Inferior parietal cortex (tissue), 1 donor: ENCODE results near the gene CENPVL2.
A peak's percentile ranks its signal among the peaks of the same experiment; 100 is the strongest.
"Not testable (repeated sequence)": the region's sequence is repeated elsewhere in the genome, so short reads cannot be mapped to it uniquely, and the experiment has no call there.

Experiments
- DNase-seq: peaks from one replicate; pipeline ENCODE4 v3.0.0-alpha.2; 2016; ENCODE audit errors: extremely low spot score

Gene CENPVL2

DNA sequence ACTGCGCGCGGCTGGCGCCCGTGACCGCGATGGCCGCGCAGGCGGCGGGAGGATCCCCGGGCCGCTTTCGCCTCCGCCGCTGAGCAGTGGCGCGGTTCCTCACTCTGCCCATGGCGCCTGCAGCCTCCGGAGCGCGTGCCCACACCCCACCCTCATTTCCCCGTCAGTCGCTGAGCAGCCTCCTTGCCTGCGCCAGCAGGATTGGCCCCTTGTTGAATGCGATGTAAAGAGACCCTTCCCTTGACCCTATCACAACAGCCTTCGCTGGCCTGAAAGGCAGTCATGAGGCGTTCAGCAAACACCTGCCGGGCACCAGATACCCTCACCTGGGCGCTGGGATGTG lies at the start of gene CENPVL2:
Gene CENPVL2, minus strand, starts transcription at position 112 of the 343 bp plus-strand sequence. Its CDS starts 0 bp downstream, at position 112.
- DNase-seq: not testable (repeated sequence)

DNA sequence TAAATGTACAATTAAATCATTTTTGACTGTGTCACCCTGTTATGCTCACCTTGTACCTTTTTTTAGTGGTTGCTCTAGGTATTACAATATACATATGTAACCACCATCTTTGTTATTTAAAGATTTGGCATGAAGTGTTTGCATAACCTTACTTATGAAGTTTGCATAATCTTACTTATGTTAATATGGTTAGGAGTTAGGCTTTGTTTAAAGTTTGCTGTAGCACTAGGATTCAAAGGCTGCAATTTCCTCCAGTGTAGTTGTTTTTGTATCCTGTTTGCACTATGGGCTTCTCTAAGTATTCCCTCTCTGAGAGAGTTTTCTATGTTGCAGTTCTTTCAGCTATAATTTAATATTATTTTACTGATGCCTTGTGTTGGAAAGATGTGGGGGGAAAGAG lies 45.6 kb upstream of the CENPVL2 start:
- no peak for DNase-seq

DNA sequence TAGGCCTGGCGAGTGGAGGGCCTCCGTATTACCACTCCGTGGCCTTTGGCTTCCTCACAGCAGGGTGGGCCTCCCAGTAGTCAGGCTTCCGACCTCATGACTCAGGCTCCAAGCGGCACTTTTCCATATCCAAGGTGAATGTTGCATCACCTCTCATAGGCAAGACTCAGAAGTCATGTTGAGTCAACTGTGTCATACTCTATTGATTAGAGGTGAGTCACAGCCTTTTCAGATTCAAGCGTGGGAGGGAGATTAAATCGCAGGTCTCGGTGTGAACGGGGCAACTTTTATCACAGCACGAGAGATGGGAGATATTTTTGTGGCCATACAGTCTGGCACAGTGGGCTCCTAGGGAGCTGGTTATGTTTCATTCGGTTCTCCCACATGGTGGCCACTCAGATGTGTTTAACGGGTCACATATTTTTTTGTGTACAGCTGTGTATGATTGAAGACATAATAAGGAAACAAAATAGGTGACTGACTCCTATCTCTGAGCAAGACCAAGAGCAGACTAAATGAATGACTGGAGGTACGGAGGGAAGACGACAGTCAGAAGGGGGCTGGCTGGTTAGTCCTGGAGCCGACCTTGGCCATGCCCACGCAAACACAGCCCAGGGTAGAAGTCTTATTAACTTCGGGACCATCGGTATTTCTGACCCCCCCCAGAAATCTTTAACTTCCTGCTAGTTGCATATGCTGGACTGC lies 30.5 kb upstream of the CENPVL2 start:
- not testable (repeated sequence) for DNase-seq

DNA sequence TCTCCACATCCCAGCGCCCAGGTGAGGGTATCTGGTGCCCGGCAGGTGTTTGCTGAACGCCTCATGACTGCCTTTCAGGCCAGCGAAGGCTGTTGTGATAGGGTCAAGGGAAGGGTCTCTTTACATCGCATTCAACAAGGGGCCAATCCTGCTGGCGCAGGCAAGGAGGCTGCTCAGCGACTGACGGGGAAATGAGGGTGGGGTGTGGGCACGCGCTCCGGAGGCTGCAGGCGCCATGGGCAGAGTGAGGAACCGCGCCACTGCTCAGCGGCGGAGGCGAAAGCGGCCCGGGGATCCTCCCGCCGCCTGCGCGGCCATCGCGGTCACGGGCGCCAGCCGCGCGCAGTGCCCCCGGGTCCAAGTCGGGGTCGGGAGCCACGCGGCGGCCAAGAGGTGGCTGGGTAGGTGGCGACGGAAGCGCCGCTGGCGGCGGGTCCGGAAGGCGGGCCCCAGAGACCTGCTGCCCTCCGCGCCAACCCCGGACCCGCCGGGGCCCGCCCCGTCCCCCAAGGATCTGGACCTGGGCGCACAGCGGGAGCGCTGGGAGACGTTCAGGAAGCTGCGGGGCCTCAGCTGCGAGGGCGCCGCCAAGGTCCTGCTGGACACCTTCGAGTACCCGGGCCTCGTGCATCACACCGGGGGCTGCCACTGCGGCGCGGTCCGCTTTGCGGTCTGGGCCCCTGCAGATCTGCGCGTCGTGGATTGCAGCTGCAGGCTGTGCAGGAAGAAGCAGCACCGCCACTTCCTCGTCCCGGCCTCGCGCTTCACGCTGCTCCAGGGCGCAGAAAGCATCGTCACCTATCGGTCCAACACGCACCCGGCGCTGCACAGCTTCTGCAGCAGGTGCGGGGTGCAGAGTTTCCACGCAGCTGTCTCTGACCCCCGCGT lies 27.9 kb upstream of the CENPVL2 start, which contains the start of gene CENPVL1:
Gene CENPVL1, plus strand, starts transcription at position 236 of the 888 bp plus-strand sequence. Its CDS starts 0 bp downstream, at position 236.
- not testable (repeated sequence) for DNase-seq

DNA sequence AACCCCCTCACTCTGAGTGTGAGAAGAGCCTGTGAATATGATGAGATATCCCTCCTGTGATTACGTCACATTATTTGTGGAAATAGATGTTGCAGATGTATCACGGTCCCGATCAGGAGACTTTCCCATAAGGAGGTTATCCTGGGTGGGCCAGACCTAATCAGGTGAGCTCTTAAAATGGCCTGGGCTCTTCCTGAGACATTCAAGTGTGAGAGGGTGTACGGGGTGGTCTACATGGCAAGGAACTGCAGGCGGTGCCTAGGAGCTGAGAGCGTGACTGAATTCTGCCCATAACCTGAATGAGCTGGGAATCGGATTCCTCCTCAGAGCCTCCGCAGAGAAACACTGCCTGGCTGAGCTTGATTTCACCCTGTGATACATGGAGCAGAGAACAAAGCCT lies 14.8 kb upstream of the CENPVL2 start:
- DNase-seq: no peak

DNA sequence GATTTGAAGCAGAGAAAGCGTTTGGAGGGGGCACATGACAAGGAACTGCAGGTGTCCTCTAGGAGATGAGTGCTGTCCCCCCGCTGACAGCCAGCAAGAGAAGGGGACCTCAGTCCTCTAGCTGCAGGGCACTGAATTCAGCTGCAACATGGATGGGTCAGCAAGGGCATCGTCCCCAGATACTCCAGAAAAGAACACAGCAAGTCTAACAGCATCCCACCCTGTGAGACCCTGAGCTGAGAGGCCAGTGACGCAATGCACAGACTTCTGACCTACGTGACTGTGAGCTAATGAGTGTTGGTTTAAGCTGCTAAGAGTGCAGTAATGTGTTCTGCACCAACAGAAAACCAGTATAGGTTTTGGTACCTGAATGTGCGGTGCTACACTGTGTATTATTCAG lies 11.6 kb upstream of the CENPVL2 start:
- no peak for DNase-seq

DNA sequence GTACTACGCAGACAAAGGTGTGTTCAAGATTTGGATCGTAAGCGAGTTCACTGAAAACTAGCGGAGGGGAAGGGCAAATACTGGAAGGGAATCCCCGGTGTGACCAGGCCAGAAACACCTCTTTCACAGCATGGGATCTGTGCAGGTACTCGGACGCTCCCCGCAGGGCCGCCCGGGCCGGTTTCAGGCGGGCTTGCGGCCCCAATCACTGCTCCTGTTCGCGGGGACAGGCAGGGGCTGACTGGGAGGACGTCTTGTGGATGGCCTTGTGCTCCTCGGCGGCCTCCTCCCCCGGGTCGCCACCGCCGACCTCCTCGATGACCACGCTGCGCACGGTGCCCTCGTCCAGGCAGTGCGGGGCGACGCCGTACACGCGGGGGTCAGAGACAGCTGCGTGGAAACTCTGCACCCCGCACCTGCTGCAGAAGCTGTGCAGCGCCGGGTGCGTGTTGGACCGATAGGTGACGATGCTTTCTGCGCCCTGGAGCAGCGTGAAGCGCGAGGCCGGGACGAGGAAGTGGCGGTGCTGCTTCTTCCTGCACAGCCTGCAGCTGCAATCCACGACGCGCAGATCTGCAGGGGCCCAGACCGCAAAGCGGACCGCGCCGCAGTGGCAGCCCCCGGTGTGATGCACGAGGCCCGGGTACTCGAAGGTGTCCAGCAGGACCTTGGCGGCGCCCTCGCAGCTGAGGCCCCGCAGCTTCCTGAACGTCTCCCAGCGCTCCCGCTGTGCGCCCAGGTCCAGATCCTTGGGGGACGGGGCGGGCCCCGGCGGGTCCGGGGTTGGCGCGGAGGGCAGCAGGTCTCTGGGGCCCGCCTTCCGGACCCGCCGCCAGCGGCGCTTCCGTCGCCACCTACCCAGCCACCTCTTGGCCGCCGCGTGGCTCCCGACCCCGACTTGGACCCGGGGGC lies 567 bp downstream of the CENPVL2 start:
- DNase-seq: not testable (repeated sequence)

DNA sequence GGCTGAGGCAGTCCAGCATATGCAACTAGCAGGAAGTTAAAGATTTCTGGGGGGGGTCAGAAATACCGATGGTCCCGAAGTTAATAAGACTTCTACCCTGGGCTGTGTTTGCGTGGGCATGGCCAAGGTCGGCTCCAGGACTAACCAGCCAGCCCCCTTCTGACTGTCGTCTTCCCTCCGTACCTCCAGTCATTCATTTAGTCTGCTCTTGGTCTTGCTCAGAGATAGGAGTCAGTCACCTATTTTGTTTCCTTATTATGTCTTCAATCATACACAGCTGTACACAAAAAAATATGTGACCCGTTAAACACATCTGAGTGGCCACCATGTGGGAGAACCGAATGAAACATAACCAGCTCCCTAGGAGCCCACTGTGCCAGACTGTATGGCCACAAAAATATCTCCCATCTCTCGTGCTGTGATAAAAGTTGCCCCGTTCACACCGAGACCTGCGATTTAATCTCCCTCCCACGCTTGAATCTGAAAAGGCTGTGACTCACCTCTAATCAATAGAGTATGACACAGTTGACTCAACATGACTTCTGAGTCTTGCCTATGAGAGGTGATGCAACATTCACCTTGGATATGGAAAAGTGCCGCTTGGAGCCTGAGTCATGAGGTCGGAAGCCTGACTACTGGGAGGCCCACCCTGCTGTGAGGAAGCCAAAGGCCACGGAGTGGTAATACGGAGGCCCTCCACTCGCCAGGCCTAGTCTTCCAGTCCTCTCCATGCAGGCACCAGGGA lies 2.8 kb downstream of the CENPVL2 start:
- DNase-seq: not testable (repeated sequence)

DNA sequence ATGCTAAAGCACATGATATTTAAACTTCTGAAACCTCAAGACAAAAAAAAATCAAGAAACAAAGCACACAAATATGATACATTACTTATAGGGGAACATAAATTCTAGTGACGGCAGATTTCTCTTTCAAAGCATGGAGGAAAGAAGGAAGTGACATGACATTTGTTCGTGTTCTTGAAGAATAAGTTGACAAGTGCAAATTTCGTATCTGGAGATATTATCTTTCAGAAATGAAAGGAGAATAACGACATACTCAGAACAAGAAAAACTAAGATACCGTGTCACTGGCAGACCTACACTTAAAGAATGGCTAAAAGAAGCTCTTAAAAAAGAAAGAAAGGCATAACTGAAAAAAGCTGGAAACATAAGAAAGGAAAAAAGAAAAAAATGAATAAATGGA lies 16.6 kb downstream of the CENPVL2 start:
- no peak for DNase-seq

DNA sequence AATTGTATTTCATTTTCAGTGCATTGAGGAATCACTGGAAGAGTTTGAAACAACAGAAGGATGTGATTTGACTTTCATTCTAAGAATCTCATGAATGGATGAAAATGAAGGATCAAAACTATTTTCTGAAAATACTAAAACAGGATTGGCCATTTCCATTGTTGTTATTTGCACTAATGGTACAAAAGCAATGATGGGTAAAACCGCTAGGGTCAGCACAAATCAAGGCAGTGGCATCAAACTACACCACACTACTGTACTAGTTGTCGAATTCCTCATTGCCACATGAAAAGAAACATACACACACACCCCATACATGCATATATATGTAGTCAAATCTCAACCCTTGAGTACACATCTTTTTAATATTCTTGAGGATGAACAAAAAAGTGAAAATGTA lies 39.3 kb downstream of the CENPVL2 start:
- no peak for DNase-seq

DNA sequence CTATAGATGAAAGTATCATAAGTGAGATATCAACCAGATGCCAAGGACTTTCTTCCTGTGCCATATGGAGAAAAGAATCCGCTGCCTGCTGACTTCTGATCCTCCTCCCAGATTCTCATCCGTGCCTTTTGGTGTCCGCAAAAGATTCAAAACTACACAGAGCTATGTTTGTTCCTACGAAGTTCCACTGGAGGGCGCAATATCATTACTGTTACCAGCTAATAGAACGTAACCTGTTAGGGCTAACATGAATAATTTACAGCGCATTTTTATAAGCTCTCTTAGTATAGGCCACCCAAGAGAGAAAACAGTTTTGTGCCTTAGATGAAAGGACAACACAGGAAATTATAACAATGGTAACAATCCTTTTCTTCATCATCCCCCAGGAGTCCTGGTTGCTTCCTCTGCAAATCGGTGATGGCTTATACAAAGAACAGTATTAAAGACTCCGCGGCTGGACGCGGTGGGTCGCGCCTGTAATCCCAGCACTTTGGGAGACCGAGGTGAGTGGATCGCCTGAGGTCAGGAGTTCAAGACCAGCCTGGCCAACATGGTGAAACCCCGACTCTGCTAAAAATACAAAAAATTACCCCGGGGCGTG lies 41.1 kb downstream of the CENPVL2 start:
- DNase-seq: peak; percentile 60

DNA sequence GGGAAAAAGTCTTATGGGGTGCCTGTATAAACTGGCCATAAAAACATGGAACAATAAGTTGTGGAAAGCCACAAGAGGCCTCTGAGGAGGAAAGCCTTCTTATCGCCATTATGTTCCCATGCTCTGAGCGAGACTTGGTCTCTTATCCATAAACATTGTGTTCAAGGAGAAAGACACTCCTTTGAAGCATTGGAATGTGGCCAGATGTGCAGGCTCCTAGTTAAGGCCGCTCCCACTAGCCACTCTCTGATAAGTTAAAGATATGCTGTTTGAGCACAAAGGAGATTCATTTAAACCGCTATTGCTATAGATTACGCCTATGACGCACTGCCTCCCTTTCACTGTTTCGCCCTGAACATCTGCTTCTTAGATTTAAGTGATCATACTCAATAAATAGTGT lies 46.1 kb downstream of the CENPVL2 start:
- DNase-seq: not testable (repeated sequence)
